Non-pigmented ciliary epithelial cell (primary cell): ENCODE measurements around the gene USP27X.

Experiments
- DNase-seq: peaks from one replicate; pipeline ENCODE4 v3.0.0-alpha.2; 2010; ENCODE audit warnings: low read depth

The USP27X gene

DNA sequence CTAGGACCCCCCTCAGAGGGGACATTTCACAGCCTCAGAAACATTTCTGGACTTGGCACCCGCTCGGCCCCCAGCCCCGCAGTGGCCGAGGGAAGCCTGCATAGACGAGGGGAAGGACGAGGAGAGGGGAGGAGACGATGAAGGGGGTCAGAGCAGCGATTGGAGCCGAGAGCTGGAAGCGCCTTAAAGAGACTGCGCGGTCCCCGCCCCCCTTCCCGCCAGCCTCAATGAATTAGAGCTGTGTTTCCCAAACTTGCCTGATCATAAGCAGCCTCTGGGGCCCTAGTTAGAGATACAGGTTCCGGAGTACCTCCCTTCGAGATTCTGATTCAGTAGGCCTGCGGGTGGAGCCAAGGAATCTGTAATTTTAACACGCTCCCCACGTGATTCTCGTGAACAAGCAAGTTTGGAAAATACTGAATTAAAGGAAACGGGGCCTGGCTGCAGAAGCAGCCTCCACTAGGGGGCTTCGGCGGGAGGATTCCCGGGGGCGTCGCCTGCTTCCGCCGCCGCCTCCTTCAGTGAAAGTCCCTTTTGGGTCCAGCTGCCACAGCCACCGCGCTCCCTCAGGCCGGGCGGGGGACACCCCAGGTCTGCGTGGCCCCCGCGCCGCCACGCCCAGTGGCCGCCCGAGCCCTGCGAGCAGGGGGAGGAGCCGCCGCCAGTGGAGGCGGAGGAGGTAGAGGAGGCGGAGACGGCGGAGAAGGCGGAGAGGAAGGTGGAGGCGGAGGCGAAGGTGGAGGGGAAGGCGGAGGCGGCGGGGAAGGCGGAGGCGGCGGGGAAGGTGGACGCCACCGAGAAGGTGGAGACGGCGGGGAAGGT lies at the start of gene USP27X:
Gene USP27X (plus strand): TSS at position 651 of the 822 bp plus-strand sequence. CDS start 824 bp downstream, outside the sequence.
- peak; percentile 27 for DNase-seq

DNA sequence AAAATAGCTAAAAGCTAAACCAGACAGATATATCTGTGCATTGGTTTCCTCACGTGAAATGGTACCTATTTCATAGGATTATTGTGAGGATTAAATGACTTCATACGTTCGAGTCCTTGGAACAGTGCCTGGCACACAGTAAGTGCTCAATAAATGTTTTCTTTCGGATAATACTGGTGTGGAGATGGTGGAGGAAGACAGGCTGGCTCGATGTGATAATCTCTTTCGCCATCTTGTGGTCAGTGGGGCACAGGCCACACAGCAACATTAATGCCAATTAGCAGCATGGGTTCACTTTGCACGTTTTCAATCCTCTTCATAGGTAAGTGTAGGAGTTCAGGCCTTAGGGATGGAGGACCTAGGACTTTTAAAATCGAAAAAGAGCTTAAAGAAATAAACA lies 40.9 kb upstream of the USP27X start:
- peak; percentile 1 for DNase-seq

DNA sequence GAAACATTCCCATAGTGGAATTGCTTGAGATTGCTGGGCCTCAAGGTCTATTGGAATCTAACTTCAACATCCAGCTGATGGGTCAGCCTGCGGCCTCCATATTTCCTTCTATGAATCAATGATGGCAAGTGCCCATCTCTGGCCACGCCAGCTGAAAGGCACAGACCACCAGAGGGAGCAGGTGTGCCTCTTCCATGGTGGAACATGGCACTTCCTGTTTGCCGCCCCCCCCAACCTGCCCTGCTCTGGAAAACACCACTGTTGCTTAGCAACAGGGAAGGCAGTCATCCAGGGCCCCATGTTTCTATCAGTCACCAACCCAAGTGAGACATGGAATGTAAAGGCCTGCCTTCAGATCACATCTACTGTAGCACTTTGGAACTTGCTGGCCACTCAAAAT lies 38.6 kb upstream of the USP27X start:
- DNase-seq = peak; percentile 1

DNA sequence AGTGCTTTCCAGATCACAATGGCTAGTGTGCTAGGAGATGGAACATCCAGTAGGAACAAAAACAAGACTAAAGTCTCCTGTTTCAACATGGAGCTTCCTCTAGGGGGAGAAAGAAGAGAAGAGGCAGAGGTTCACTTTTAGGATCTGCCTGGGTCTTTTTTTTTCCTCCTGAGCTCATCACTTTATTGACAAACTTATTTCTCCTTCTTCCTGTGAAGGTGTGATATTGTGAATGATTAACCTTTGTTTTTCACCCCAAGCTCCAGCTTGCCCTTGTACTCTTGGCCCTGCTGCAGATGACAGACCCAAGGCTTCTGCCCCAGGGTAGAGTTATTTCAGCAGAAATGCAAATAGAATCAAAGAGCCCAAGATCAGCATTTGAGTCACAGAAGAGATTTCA lies 36.7 kb upstream of the USP27X start:
- no peak for DNase-seq

DNA sequence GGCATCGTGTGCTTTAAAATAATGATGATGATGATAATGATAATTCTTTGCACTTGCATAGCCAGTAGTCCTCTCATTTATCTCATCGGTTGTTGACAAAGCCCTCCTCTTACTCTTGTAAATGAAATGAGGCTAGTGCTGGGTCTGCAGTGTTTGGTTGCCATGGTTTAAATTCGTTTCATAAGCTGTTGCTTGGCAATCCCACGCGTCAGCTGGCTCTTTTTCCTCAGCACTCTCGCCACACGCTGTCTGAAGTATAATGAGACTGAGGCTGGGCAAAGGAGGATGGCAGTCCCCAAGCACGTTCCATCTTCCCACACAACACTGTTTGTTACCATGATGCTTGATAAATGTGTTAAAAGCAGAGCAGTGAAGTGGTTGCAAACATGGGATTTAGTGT lies 34.7 kb upstream of the USP27X start:
- DNase-seq = no peak

DNA sequence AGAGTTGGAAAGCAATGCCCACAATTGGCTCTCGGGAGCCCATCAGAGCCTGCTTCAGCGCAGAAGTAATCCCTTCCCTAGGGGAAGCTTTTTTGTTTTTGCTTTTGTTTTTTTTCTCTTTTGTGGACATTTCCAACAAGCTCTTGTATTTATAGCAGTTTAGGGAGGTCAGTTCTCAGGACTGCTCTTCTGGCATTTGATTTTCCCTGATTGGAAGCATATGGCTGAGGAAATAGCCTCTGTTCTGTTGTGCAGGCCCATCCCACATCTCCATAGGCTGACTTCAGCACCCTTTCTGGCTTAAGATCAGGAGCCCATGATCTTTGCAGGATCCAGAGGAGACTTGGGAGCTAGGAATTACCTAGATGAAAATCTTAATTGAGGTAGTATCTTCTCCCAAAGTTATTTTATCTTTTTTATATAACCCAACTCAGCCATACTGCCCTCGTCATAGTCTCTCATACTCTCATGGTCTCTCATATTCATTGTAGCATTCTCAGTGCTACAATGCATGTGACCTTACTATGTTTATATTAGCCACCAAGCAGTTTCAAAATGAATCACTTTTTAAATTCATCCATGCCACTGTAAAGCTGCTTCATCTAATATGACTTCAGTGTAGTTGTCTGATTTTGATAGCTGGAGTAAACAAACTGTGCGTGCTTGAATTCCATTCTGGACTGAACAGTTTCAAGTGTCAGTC lies 33.4 kb upstream of the USP27X start:
- no peak for DNase-seq

DNA sequence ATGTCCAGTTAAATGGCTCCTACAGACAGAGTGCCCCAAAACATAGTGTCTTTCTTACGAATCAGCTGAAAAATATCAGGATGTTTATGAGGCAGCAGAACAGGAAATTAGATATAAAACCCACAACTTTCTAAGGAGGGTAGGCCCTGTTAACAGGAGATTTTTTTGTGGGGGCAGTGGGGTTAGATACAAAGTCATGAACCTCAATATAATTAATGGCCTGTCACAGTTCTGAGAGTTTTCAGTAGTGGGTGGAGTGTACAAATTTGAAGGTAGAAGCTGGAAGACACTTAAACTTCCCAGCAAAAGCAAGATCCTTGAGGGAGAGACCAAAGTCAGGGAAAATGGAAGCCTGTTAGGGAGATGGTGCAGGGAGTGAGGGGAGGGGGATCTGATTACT lies 32.8 kb upstream of the USP27X start:
- DNase-seq = no peak

DNA sequence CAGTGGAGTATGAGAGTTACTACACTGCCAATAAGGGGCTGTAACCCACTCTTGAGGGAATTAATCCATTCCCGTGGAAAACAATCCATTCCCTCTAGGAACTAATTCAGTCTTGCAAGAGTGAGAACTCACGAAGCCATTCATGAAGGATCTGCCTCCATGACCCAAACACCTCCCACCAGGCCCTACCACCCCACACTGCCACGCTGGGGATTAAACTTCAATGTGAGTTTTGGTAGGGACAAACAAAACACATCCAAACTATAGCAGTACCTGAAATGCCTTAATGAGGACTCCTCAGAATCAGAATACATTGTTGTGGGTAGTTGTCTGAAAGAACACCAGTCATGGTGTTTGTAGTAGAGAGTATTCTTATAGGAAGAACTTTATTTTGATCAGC lies 31.0 kb upstream of the USP27X start:
- DNase-seq = no peak

DNA sequence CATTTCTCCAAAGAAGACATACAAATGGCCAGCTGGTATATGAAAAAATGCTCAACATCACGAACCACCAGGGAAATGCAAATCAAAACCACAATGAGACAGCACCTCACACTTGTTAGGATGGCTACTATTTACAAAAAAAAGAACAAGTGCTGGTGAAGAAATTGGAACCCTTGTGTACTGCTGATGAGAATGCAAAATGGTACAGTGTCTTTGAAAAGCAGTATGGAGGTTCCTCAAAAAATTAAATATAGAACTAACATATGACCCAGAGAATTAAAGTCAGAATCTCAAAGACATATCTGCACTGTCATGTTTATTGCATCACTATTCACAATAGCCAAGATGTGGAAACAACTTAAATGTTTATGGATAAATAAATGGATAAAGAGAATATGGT lies 29.3 kb upstream of the USP27X start:
- no peak for DNase-seq

DNA sequence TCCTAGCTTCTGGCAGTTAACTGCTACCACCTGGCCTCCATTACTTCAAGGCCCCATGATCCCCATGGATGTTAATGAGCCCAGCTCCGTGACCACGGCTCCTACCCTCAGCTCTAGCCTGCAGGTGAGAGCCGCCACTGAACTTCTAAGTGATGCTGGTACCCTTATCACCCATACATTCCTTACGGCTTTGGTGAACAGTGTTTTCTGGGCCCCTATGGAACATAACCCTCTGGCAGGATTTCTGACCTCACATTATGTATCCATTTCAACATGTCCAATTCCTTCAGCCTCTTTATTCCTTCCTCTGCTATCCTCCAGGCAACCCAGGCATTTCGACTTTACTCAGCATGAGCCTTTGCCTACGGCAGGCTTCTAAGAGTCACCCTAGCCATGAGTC lies 25.6 kb upstream of the USP27X start:
- no peak for DNase-seq

DNA sequence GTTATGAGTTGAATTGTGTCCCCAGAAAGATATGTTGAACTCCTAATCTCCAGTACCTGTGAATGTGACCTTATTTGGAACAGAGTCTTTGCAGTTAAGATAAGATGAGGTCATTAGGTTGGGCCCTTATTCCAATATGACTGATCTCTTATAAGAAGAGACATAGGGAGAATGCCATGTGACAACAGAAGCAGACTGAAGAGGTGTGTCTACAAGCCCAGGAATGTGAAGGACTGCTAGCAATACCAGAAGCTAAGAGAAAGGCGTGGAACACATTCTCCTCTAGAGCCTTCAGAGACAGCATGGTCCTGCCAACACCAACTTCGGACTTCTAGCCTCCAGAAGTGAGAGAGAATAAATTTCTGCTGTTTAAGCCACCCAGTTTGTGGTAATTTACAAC lies 22.5 kb upstream of the USP27X start:
- DNase-seq = no peak

DNA sequence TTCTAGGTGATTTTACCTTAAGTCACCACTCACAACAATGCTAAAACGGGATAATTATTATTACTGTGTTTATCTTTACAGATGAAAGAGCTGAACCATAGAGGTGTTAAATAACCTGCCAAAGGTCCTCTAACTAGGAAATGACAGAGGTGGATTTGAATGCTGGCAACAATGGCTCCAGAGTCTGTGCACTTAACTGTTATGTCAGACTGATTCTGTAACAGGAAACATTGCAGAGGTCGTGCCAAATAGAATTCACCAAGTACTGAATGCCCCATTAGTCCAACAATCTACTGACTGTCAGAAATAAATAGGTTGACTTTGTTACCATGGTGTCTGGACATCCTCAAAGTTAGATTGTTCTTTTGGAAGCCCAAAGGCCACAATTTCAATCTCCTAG lies 20.9 kb upstream of the USP27X start:
- DNase-seq = no peak

DNA sequence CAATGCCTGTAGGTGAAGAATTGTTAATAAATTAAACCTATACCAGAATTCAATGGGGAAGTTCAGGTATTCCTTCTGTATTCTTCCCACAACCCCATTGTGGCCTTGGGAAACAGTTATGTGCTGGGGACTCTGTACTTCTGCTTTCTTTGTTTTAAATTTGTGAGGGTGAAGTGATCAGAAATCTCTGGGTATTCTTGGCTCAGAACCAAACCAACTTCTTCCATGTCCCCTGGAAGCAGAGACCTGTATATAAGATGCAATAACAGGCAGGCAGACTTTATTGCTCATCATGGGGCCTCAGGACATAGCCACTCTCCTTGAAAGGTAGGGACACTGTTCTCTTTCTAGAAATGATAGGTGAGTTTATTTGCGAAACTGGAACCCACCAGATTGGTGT lies 19.8 kb upstream of the USP27X start:
- DNase-seq = no peak

DNA sequence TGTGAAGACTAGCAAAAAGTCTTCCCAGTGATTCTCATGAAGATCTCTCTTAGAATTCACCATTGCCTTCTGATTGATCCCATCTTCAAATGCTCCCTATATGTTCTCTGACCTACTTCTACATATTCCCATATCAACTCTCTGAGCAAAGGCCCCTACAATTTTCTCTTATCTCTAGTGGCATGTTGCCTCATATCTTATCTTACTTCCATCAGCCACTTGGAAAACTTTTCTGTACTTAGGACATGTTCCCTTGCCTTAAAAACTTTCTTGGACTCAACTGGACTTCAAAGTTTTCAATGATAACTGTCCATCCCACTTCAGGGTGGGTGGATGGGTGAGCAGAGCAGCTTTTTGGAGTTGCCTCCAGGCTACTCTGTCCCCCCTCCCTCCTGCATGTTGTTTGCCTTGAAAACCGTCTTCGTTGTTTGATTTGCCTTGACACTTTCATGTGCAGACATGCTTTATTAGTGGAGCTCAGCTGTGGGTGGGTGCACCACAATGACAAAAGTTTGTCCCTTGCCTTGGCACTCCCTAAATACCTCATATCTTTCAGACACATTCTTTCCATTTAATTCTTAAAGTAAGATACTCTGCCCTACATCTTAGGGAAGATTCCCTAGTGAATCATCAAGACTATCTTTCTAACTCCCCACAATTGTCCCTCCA lies 18.3 kb upstream of the USP27X start:
- no peak for DNase-seq

DNA sequence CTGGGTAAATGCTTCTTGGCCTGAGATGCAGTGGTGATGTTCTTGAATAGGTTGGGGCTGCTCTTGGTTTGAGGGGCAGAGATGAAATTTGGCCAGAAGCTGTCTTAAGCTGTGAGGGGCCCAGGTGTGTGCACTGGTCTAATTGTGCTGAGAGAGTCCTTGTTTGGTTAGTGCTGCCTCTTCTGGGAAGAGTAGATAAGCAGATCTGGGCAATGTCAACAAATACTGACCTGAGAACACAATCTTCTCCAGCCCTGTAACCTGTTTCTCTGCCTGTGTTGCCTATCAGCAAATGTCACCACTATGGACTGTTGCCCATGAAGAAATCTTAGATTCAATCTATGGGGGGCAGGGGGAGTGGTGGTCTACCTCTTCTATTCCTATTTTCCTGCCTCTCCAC lies 17.2 kb upstream of the USP27X start:
- DNase-seq = no peak

DNA sequence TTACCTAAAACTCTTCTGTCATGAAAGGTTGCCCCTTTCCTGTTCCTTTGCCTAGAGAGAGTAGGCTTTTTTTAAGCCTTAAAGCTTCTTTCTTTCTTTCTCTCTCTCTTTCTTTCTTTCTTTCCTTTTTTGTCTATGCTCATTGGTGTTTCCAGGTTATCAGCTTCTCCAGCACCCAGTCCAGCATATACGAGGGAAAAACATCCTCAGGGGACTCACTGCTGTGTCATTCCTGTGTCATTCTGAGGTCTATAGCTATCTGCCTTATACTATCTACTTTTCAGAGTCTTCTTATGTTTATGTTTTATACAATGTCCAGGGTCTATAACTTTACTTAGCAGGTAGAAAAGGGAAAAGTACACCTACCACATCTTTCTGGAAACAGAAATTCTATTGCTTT lies 10.5 kb upstream of the USP27X start:
- DNase-seq = no peak

DNA sequence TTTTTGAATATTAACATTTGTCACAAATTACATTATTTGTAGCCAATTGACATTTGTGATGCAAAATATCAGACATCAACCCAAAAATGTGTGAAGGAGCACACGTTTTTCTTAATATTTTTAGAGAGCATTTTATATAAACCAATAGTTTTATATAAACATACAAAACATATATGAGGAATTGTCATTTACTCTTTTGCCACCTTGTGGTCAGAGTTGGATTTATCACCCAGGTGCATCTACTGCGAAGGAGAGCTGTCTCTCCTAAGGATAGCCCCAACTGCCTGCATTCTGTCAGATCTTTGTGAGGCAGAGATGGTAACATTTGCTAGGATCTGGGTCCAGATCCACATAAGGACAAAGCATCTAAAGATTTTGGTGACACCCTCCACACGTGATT lies 2.5 kb upstream of the USP27X start:
- DNase-seq = no peak

DNA sequence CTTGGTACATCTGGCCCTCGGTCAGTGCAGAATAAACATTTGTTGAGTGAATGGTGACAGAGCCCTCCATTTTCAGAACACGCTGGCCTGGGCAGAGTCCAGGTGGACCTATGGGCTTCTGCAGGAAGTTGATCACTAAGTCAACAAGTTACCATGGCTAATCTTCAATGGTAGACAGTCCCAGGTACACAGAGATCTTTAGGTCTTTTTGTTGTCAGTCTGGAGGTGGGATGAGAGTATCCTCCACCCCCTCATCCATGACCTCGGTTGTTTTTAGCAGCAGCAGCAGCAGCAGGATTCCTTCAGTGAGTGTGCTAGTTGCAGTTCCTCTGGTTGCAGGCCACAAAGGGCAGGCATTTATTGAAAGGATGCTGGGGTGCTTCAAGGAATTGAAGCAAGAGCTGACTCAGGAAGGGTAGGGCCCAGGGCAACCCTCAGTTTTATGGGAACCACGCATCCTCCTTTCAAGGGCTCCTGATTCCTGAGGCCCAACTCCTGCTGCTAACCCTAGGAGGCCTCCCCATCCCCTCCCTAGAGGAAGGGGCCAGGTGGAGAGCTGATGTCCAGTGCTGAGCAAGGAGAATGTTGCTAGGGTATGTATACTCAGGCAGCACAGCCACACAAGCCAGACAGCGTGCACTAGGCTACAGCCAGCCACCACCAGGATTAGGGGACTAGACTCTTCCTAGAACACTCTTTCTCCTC lies 1.7 kb upstream of the USP27X start:
- DNase-seq = no peak

DNA sequence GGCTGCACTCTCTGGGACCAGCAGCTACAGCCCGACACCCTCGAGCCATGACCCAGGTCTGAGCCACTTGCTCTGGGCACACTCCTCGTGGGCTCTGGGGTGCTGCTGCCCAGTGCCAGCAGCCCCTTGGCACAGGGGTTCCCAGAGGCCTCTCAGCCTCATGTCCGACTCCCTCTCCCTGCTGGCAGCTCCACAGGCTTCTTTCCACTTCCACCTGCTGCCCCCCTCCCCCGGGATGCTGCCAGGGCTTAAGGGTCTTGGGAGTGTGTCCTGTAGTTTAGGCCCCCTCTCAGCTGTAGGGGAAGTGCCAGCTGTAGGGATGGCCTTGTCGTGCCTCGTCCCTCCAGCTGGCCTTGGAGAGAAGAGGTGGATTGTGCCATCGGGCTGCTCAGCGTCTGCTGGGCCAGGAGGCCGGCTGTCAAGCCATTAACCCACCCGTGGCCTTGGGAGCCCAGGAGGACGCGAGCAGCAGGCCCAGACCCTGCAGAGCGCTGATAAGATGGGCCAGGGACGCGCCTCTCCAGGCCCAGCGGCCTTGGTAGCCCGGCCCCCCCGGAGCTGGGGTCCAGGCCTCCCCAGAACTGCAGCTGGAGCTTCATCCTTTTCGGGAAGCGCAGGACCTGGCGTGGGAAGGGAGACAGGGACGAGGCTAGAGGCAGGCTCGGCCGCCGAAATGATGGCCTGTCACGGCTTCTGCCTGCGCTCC lies 1.0 kb upstream of the USP27X start:
- DNase-seq = no peak

DNA sequence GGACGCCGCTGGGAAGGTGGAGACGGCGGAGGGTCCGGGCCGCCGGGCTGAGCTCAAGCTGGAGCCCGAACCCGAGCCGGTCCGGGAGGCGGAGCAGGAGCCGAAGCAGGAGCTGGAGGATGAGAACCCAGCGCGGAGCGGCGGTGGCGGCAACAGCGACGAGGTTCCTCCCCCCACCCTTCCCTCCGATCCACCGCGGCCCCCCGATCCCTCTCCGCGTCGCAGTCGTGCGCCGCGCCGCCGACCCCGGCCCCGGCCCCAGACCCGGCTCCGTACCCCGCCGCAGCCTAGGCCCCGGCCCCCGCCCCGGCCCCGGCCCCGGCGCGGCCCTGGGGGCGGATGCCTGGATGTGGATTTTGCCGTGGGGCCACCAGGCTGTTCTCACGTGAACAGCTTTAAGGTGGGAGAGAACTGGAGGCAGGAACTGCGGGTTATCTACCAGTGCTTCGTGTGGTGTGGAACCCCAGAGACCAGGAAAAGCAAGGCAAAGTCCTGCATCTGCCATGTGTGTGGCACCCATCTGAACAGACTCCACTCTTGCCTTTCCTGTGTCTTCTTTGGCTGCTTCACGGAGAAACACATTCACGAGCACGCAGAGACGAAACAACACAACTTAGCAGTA lies 483 bp downstream of the USP27X start:
- DNase-seq = no peak

DNA sequence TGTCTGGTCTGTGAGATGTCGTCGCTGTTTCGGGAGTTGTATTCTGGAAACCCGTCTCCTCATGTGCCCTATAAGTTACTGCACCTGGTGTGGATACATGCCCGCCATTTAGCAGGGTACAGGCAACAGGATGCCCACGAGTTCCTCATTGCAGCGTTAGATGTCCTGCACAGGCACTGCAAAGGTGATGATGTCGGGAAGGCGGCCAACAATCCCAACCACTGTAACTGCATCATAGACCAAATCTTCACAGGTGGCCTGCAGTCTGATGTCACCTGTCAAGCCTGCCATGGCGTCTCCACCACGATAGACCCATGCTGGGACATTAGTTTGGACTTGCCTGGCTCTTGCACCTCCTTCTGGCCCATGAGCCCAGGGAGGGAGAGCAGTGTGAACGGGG lies 1.4 kb downstream of the USP27X start:
- DNase-seq = no peak
